Fibroblast of lung (primary cell): ENCODE data around the gene EEF2K. TPM values are rescaled to one million over a fixed set of nuclear protein-coding genes. Genes with fewer than 3 reads are reported as not detected.
A peak's percentile ranks its signal among the peaks of the same experiment; 100 is the strongest.

Experiments
- DNase-seq, 2 donors: peaks; one replicate each; pipeline versions ENCODE4 v3.0.0 to v3.0.0-alpha.2; 2010; ENCODE audit warnings: low read depth in 2 of 2
- H2AFZ ChIP-seq: 2 replicates; pipeline ENCODE4 v1.5.1; 2012; ENCODE audit warnings: low read length, control low read depth, inconsistent platforms
- H3K27ac ChIP-seq: 2 replicates; pipeline ENCODE4 v1.5.1; 2011; ENCODE audit warnings: low read length, control low read depth; ENCODE audit not compliant: insufficient read depth
- H3K27me3 ChIP-seq: 2 replicates; pipeline ENCODE4 v1.5.1; 2011; ENCODE audit warnings: mild to moderate bottlenecking, low read length; ENCODE audit not compliant: control insufficient read depth, insufficient read depth
- H3K36me3 ChIP-seq: 2 replicates; pipeline ENCODE4 v1.5.1; 2011; ENCODE audit warnings: low read length; ENCODE audit not compliant: control insufficient read depth, insufficient read depth
- H3K4me1 ChIP-seq: 2 replicates; pipeline ENCODE4 v1.5.1; 2011; ENCODE audit warnings: low read length; ENCODE audit not compliant: control insufficient read depth, insufficient read depth; ENCODE audit errors: extremely low read depth
- H3K4me2 ChIP-seq: 2 replicates; pipeline ENCODE4 v1.5.1; 2011; ENCODE audit warnings: low read length, control low read depth; ENCODE audit not compliant: insufficient read depth; ENCODE audit errors: extremely low read depth
- H3K4me3 ChIP-seq, 4 experiments: fragments of 200-600 bp in 1 of 4; sonication (generic) in 1 of 4; replicated peaks in 1 of 4; 2 replicates each; pipeline ENCODE4 v1.5.1; 2011 to 2016; ENCODE audit warnings: low read length in 4 of 4, low read depth in 3 of 4, mild to moderate bottlenecking in 3 of 4, control low read depth in 2 of 4, inconsistent platforms in 1 of 4, mixed read lengths in 1 of 4; ENCODE audit not compliant: insufficient read depth in 1 of 4; ENCODE audit errors: control extremely low read depth in 1 of 4
- H3K79me2 ChIP-seq: 2 replicates; pipeline ENCODE4 v1.5.1; 2012; ENCODE audit warnings: mild to moderate bottlenecking, low read length, inconsistent platforms; ENCODE audit not compliant: control insufficient read depth, insufficient read depth
- H3K9ac ChIP-seq: 2 replicates; pipeline ENCODE4 v1.5.1; 2011; ENCODE audit warnings: mild to moderate bottlenecking, low read length, control low read depth; ENCODE audit not compliant: insufficient read depth
- H3K9me3 ChIP-seq: 2 replicates; pipeline ENCODE4 v1.5.1; 2012; ENCODE audit warnings: low read depth, low read length; ENCODE audit not compliant: control insufficient read depth, insufficient read depth
- H4K20me1 ChIP-seq: 2 replicates; pipeline ENCODE4 v1.5.1; 2011; ENCODE audit warnings: low read length; ENCODE audit not compliant: control insufficient read depth, insufficient read depth; ENCODE audit errors: extremely low read depth
- EZH2 ChIP-seq: IDR thresholded peaks from 2 replicates; pipeline ENCODE4 v1.5.1; 2012; ENCODE audit warnings: low read length, control low read depth, mild to moderate bottlenecking; ENCODE audit errors: missing control alignments
- polyA plus RNA-seq, 2 donors: library from polyadenylated mRNA; depleted of rRNA in 1 of 2; stranded (reverse) in 1 of 2; unstranded in 1 of 2; fragments of >200 nt; gene quantifications; 2 replicates each; pipeline ENCODE4 v1.2.1, GENCODE V29; 2011 to 2012; ENCODE audit warnings: missing spikeins in 1 of 2
- total RNA-seq: library from RNA; depleted of rRNA; stranded (reverse); fragments of >200 nt; gene quantifications from 2 replicates; pipeline ENCODE4 v1.2.1, GENCODE V29; 2014
- TF ChIP-seq, protein P1 (sequence below), 2 donors: IDR thresholded peaks in 1 of 2; conservative IDR thresholded peaks in 1 of 2; 1 replicate in 1 of 2; 2 replicates in 1 of 2; pipeline ENCODE4 v1.5.1; 2011 to 2012; ENCODE audit warnings: low read length in 2 of 2, control low read depth in 1 of 2, inconsistent platforms in 1 of 2, low read depth in 1 of 2, mild to moderate bottlenecking in 1 of 2

The EEF2K gene
- total and polyA plus RNA-seq, 2 donors (not counting 1 experiment from before 2014, with no cell fraction given): 8.9 to 22.6 TPM

DNA sequence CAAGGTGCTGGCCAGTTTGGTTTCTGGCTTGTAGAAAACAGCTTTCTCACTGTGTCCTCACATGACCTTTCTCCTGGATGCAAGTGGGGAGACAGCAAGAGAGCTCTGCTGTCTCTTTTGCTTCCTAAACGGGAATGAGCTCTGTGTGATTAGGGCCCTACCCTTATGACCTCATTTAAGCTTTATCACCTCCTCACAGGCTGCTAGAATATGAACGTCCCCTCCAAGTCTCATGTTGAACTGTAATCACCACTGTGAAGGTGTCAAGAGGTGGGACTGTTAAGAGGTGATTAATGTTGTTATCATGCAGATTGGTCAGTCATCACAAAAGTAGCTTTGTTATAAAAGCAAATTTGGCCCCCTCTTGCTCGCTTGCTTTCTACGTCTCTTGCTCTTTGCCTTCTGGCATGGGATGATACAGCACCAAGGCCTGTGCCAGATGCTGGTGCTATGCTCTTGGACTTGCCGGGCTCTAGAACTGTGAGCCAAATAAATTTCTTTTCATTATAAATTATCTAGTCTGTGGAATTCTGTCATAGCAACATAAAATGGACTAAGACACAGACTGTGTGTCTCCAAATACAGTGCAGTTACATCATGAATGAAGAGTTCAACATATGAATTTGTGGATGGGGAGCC lies 76.3 kb downstream of the EEF2K start:
- no peaks in the 10 kb centered on the region for H4K20me1 ChIP-seq
- H3K9ac ChIP-seq: no peak overlapping the region
- no peak overlapping the region for H3K4me3 ChIP-seq
- no peaks in the 10 kb centered on the region for H3K4me1 ChIP-seq
- no peak overlapping the region for H2AFZ ChIP-seq
- TF ChIP-seq EZH2: no peak
- TF ChIP-seq, protein P1, sequence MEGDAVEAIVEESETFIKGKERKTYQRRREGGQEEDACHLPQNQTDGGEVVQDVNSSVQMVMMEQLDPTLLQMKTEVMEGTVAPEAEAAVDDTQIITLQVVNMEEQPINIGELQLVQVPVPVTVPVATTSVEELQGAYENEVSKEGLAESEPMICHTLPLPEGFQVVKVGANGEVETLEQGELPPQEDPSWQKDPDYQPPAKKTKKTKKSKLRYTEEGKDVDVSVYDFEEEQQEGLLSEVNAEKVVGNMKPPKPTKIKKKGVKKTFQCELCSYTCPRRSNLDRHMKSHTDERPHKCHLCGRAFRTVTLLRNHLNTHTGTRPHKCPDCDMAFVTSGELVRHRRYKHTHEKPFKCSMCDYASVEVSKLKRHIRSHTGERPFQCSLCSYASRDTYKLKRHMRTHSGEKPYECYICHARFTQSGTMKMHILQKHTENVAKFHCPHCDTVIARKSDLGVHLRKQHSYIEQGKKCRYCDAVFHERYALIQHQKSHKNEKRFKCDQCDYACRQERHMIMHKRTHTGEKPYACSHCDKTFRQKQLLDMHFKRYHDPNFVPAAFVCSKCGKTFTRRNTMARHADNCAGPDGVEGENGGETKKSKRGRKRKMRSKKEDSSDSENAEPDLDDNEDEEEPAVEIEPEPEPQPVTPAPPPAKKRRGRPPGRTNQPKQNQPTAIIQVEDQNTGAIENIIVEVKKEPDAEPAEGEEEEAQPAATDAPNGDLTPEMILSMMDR (conservative IDR thresholded peaks at IDR 0.05 in 1 of 2, IDR thresholded peaks at IDR 0.05 in 1 of 2; ENCODE audit: low read depth in 1 of 2, low read length in 2 of 2): no peak
- H3K36me3 ChIP-seq: peaks cover 10% of the 10 kb centered on the region
- H3K79me2 ChIP-seq: no peaks in the 10 kb centered on the region
- no peak overlapping the region for H3K4me2 ChIP-seq
- H3K27me3 ChIP-seq: no peaks in the 10 kb centered on the region
- no peaks in the 10 kb centered on the region for H3K9me3 ChIP-seq
- H3K27ac ChIP-seq: no peak overlapping the region
- DNase-seq: no peak

DNA sequence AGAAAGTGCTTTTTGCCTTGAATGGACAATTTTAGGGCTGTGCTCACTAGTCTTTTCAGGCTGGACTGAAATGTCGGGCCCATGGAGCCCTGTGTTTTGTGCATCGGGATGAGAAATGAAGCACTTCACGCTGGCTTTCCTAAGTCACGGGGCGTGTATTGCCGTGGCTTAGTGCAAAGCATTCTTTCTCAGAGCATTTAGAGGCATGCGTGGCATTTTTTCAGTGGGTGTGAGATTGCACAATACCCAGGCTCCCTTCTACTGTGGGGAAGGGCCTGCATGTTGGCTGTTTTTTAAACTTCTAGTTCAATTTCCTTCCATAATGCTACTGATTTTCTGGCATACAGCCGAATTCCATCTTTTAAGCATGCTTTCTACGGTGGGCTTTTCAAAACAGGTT lies 78.6 kb downstream of the EEF2K start:
- no peaks in the 10 kb centered on the region for H4K20me1 ChIP-seq
- no peaks in the 10 kb centered on the region for H3K27me3 ChIP-seq
- H3K4me2 ChIP-seq: no peak overlapping the region
- H2AFZ ChIP-seq: no peak overlapping the region
- H3K4me3 ChIP-seq: no peak overlapping the region
- DNase-seq: peak; percentile 49 to 70
- no peak overlapping the region for H3K27ac ChIP-seq
- no peak for TF ChIP-seq EZH2
- TF ChIP-seq, protein P1 (conservative IDR thresholded peaks at IDR 0.05 in 1 of 2, IDR thresholded peaks at IDR 0.05 in 1 of 2; ENCODE audit: low read depth in 1 of 2, low read length in 2 of 2): no peak
- H3K4me1 ChIP-seq: no peaks in the 10 kb centered on the region
- no peaks in the 10 kb centered on the region for H3K79me2 ChIP-seq
- H3K9me3 ChIP-seq: no peaks in the 10 kb centered on the region
- peaks cover 8% of the 10 kb centered on the region for H3K36me3 ChIP-seq
- no peak overlapping the region for H3K9ac ChIP-seq

DNA sequence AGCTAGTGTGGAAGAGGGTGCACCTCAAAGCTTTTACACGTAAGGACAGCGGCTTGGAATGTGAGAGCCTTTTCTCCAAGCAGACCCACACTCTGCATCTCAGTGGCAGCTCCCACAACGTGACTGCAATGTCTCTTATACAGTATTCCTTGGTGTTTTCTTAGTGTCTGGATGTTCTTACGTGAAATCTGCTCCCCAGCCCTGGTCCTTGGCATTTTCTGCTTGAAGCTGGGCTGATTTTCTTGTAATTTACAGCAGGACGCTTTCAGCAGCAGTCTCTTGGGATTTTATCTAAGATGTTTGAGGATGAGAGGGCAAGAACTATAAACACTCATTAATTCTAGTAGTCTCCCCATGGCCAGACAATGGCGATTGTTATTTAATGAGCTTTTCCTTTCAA lies 79.0 kb downstream of the EEF2K start:
- peaks cover 6% of the 10 kb centered on the region for H3K36me3 ChIP-seq
- H3K27me3 ChIP-seq: no peaks in the 10 kb centered on the region
- no peaks in the 10 kb centered on the region for H3K9me3 ChIP-seq
- no peaks in the 10 kb centered on the region for H3K4me1 ChIP-seq
- TF ChIP-seq, protein P1 (conservative IDR thresholded peaks at IDR 0.05 in 1 of 2, IDR thresholded peaks at IDR 0.05 in 1 of 2; ENCODE audit: low read depth in 1 of 2, low read length in 2 of 2): no peak
- TF ChIP-seq EZH2: no peak
- no peaks in the 10 kb centered on the region for H3K79me2 ChIP-seq
- peak in 1 of 2 donors; percentile 11 for DNase-seq
- no peak overlapping the region for H3K27ac ChIP-seq
- no peak overlapping the region for H3K4me2 ChIP-seq
- no peak overlapping the region for H3K9ac ChIP-seq
- no peak overlapping the region for H3K4me3 ChIP-seq
- H2AFZ ChIP-seq: no peak overlapping the region
- no peaks in the 10 kb centered on the region for H4K20me1 ChIP-seq
